Neural progenitor cell (in vitro differentiated cells): ENCODE measurements around the gene KLHL42.

Experiments used
- CTCF ChIP-seq: fragments of 200-600 bp; sonication (generic); IDR thresholded peaks from 2 replicates; pipeline ENCODE4 v1.5.1; 2017; ENCODE audit warnings: antibody characterized with exemption, mild to moderate bottlenecking
- EZH2 ChIP-seq: fragments of 200-600 bp; sonication (generic); IDR thresholded peaks from 2 replicates; pipeline ENCODE4 v1.6.1; 2017; ENCODE audit warnings: antibody characterized with exemption, mild to moderate bottlenecking, moderate library complexity
- EZH2phosphoT487 ChIP-seq: fragments of 200-600 bp; sonication (generic); IDR thresholded peaks from 2 replicates; pipeline ENCODE4 v1.6.1; 2017; ENCODE audit warnings: antibody characterized with exemption

- TF ChIP-seq EZH2 (no peak), CTCF (no peak), EZH2phosphoT487 (no peak)
Observed at GRCh38 chr12:27801630-27802029, 21.6 kb downstream of the KLHL42 start.
